CD4-positive, alpha-beta T cell treated with Interleukin-12 subunit alpha and Interleukin-12 subunit beta, for 1 hour (primary cell): ENCODE results near the gene AGTRAP.

Source experiments
- DNase-seq: peaks from one replicate; pipeline ENCODE4 v3.0.0-alpha.2; 2020

The AGTRAP gene, protein sequence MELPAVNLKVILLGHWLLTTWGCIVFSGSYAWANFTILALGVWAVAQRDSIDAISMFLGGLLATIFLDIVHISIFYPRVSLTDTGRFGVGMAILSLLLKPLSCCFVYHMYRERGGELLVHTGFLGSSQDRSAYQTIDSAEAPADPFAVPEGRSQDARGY

DNA sequence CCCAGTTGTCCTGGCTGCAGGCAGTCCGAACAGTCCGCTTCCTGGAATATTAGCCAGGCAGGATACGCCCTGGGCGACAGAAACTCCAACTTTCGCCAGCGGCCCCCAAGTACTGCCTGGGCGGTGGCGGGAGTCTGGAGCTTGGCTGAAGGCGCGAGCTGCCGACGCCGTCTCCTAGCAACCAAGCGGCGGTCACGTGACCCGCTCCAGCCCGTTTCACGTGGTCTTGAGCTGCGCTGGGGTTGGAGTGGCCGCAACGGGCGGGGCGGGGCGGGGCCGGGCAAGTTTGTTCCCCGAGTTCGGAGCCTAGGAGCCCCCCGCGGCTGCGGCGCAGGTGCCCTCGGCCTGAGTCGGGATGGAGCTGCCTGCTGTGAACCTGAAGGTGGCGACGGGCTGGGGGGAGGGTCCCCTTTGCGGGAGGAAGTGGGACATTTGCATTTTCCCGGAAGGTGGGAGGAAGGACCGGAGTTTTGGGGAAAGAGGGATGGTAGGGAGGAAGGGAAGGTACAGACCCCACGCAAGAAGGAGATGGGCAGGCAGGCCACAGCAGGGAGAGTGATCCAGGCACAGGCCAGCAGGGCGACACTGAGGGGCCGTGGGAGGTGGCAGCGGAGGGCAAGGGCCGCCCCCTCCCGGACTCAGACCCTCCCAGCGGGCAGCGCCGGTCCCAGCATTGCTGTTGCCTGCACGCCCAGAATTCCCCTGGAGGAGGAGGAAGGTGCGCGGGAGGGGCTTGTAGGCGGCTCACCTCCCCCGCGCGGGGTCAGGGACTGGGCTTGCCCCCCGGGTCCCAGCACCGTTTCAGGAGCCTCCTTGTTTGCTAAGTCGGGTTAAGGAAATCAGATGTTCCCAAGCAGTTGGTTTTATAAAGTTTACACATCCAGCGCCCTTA, at the start of gene AGTRAP:
Gene AGTRAP (plus strand): TSS at position 283 of the 892 bp plus-strand sequence. CDS start 73 bp downstream, at position 356.
- DNase-seq, result peak; percentile 89

DNA sequence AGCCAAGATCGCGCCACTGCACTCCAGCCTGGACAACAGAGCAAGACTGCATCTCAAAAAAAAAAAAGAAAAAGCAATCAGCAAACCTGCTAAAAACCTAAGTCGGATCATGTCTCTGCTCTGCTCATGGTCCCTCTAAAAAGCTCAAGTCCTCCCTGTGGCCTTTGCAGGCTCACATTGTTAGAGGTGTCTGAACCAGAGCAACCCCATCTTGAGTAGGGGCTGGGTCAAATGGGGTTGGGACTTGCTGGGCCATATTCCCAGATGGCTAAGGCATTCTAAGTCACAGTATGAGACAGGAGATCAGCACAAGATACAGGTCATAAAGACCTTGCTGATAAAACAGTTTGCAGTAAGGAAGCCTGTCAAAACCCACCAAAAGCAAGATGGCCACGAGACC, 47.4 kb upstream of the AGTRAP start:
- DNase-seq, result no peak

DNA sequence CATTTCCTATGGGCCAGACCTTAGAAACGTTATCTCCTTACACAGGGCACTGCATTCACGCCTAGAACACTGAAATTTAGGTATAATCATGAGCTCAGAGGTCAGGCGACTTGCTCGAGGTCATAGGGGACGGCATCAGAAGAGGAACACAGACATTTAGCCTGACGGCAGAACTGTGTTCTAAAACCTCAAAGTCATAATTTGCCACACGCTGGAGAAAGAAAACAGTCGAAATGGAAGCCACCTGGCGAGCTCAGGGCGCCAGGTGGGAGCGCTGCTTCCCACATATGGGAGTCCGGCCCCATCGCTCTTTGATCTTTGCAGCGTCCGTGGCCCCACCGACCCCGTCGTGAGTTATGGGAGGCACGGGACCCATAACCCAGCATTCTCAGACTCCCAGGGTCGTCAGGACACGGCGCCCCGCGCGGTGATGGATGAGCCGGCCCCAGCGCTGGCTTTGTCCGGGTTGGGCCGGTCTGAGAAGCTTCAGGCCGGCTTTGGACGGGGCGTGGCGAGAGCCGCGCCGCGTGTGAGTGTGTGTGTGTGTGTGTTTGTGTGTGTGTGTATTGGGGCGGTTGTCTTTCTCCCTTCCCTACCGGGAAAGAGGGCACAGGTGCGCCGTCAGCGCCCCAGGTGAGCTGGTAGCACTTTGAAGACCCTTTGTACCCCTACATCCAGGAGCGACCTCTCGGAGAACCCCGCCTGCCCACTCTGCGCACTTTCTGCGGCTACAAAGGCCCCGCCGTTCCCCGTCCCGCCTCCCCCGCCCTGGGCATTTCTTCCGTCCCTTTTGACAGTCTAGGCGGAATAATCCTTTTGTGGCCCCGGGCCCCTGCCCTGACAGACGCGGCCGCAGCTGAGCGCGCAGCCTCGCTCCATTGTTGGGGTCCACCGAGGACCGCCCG, 45.3 kb upstream of the AGTRAP start:
- no peak for DNase-seq

DNA sequence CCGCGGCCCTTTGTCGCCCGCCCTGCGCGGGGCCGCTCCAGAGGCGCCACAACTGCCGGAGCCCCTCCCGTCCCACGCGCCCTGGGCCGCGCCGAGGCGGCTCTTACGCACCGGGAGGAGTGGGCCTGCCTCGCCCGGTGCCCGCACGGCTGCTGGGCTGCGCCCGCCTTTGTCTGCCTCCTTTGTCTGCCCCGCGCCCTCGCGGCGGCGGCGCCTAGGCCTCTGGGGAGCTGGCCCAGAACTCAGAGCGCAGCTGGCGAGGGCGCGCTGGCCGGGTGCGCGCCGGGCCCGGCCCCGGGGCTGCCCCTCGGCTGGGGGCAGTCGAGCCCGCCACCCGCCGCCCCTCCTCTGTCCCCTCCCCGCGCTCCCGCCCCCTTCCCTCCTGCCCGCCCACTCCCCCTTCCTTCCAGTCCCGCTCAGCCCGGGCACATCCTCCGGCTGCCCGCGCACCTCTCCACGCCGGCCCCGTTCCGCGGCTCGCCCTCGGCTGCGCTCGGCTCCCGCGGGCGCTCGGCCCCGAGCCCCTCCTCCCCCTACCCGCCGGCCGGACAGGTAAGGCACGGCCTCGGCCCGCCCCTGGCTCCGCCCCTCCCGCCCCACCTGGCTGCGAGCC, 44.5 kb upstream of the AGTRAP start, which contains the start of gene DRAXIN:
Gene DRAXIN (plus strand): TSS at position 409 of the 613 bp plus-strand sequence. CDS start 14,549 bp downstream, outside the sequence.
- DNase-seq, result no peak

DNA sequence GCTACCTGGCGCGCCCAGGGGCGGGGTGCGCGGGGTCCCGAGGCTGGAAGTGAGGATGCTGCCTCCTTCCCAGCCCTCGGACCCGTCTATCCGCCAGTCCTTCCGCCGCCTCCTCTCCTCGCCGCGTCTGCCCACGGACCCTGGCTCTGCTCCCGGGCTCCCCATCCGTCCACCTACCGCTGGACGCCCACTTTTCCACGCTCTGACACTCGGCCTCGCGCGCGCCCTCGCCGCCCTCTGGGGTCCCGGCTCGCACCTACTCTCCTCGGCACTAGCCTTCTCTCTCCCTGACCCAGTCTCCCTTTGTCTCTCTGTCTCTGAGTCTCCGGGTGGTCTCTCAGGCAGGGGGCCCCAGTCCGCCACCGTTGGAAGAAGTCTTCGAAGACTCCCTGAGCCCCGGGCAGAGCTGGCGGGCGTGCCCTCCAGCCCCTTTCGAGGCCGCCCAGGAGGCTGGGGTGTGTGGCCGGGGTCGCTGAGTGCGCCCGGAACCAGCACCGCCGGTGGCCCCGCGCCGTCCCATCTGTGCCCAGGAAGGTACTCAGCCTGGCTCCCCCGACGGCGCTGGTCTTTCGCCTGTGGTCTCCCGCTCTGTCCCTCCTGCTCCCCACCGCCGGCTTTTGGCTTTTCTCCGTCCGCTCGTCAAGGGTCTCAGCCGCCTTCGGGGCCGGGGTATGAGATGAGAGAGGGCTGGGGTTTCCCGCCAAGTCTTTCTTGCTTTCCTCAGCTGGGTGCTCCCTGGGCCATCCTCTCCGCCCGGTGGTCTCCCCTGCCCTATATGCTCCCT, 43.8 kb upstream of the AGTRAP start:
- DNase-seq, result no peak

DNA sequence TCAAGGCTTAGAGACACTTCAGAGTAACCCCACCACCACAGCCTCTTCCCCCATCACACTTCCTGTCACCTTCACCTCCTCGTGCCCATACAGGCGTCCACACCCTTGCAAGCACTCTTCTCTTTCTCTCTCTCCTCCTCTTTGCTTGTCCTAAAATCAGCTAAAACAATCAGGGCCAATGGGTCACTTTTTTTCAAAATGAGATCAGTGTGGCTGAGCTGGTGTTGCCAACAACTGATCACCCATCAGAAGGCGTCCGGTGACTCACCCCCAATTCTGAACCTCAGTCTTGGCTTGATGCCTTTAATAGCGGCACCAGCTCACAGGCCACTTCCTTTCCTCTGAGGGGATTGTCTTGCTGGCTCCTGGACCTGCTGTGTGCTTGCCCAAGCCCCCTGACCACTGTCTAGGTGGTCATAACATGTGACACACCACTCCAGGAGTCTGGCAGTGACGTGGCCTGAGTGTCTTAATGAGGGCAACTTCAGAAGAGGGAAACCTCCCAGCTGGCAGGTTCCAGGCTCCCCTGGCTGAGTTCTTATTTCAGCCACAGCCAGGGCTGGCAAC, 42.8 kb upstream of the AGTRAP start:
- DNase-seq, result peak; percentile 48

DNA sequence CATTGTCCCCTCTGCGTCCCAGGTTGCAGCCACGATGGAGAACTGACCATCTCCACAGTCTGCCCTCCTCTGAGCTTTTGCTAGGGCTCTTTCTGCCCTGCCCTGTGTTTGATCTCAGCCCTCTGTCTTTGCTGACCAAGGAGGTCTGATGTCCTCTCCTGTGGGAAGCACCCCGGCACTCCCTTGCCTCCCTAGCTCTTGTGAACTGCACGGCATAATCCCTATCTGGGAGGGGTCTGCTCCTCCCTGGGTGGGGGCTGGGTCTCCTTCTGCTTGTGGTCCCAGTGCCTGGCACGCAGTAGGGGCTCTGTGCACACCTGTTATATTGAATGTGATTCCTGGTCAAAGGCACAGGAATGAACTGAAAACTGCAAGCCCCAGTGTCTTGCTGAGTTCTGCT, 42.0 kb upstream of the AGTRAP start:
- no peak for DNase-seq

DNA sequence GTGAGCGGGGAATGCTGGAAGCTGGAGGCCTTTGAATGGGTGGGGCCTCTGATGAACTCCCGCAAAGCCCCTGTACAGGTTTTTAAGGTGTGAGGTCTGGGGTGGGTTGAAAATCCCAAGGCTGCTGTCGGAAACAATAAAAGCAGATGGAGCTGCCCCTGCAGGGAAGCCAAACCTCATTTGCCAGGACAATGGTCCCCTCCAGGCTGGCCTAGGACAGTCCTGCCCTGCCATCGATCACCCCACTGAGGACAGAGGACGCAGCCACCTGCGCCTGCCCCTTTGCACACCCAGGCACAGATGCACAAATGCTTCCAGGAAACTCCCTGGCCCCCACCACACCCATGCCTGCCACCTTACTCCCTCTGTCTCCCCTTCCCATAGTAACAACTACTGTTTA, 40.1 kb upstream of the AGTRAP start:
- no peak for DNase-seq

DNA sequence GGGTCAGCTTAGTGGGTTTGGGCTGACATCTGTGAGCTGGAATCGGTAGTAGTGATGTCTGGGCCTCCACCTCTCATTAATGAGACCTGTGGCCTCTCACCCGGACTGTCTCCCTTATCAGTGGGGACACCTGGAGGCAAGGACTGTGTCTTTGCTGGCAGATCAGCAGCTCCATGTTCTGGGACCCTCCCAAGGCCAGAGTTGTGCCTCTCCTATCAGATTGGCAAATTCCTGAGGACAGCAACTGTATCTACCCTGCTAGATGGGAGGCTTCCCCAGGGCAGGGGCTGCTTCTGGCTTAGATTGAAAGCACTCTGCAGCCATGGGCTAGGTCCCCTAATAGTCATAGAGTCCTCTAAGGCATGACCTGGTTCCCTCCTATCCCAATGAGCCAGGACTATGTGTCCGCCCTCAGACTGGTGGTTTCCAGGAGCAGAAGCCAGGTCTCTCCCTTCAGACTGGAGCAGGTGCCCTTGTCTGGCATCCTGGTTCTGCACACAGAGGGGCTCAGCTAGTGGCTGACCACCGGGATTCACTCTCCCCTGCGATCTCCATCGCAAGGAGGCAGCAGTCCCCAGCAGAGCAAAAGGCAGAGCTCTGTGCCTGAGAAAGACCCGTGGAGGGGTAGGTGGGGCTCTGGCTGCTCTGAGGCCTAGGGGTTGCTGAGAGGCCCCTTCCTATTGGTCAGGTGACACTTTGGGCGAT, 38.6 kb upstream of the AGTRAP start:
- DNase-seq, result no peak

DNA sequence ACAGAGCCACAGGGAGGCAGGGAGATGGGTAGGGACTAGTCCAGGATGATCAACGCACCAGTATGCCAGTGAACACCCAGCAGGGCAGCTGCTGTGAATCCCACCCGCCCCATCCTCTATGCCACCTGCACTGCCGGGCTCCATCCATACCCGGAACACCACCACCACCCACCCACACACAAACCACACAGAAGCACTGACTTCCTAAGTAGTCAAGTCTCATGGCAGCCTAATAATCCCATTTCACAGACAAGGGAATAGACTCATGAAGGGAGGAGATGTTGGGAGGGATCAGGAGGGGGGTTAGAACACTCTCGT, 38.1 kb upstream of the AGTRAP start:
- DNase-seq, result no peak

DNA sequence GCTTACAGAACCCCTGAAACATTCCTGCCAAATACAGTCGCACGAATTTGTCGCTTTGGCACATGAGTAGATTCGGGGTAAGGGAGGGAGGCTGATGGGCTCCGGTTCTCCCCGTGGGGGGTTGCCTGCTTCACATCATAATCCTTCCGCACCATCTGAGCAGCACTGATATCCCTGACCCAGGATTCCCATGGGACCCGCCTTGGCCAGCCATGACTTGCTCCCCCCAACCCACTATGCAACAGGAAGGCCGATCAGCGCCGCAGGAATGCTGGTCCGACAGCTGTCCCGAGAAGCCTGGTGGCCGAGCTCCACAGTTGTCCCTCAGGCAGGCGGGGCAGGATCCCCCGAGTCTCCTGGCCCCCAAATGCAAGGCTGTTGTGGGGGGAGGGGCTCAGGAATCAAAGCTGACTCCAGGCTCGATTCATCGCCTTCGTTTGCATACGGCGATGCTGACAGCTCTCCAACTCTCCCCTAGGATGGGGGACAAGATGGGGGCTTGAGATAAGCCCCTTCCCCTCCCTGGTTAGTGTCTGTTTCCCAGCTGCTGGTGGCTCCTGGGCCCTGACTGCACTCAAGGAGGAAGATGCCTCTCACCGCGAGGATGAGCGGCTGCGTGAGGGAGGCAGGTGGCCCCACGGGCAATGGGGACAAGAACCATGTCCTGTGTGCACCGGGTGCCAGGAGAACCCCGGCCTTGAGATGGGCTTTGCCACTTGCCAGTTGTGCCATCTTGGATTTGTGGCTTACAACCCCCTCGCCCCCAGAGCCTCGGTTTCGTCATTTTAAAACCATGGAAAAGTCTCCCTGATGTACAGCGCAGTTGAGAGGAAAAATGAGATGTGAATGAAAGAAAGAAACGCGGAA, 35.1 kb upstream of the AGTRAP start:
- DNase-seq, result no peak

DNA sequence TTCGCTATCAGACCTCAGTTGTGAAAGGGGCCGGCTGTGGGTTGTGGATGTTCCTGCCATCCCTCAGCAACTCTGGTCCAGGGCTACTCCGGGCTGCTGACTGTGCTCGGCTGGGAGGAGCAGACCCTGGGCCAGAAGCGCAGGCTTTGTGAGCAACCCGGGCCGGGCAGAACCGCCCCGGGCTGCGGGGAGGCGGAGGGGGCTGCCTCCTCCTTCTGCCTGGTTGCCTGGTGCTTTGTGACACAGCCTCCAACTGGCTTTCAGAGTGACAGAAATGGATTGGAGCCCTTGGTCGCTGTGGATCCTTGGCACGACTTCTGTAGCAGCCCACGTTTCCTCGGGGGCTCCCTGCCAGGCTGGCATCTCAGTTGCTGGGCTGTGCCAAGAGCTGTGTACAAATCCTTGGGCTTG, 34.4 kb upstream of the AGTRAP start:
- DNase-seq, result no peak

DNA sequence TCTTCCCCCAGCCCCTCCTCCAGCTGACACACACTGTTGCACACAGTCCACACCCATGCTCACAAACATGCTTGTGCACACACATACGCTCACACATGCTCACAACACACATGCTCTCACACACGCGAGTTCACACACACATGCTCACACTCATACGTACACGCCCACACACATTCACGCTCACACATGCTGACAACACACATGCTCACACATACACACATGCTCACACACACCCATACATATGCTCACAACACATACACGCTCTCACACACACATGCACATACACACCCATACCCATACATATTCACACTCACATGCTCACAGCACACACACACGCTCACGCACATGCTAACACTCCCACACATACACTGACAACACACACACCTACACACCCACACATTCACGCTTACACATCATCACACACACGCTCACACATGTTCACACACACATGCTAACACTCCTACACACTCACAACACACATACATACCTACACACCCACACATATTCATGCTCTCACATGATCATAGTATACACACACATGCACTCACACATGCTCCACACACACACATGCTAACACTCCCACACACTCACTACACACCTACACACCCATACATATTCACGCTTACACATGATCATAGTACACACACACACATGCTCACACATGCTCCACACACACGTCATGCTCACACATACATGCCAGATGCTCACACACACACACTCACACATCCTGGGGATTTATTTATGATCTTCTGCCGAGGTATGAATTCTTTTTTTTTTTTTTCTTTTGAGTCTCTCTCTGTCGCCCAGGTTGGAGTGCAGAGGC, 33.7 kb upstream of the AGTRAP start:
- no peak for DNase-seq

DNA sequence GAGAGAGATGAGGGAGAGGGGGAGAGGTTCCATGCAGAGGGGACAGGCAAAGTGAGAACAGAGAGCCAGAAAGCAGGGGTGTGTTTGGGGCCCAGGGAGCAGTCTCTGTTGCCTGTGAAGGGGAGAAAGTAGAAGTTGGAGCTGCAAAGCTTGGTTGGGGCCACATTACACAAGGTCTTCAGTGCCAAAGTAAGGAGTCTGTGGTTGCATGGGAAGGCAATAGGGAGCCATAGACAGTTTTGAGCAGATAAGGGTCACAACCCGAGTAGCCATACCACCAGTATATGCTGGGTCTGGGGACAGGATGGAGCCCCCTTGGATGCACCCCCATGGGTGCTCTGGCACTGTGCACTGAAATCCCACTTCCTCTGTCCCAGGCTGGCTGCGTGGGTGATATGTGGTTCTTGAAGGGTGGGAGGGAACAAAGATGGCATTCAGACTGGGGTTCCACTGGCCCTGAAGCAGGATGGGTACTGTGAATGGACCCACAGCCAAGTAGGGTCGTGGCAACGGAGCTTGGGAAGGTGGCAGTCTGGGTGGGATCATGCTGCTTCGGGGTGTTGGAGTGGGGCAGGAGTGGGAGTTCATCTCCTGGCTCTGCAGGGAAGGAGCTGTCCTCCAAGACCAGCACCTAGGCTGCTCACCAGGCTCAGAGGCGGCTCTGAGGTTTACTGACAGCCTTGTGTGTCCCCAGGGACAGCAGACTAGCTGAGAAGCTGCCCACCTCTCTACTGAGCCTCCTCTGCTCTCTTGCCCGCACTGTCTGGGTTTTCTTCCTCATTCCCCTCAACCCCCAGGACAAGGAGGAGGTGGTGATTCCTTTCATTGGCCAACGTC, 32.4 kb upstream of the AGTRAP start:
- no peak for DNase-seq

DNA sequence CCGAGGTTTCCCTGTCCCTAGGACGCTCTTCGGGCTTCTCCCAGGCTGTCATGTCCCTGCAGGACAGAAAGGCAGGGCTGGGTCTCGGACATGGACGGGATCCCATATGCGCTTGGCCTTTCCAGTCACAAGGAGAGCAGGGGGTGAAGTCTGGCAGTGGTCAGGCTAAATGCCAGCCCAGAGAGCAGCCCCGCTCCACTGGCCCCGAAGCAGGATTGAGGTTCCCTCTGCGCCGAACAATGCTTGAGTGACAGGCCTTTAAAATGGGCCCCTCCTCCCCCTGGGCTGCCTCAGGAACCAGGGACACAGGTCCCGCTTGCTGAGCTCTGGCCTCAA, 31.8 kb upstream of the AGTRAP start:
- DNase-seq, result no peak

DNA sequence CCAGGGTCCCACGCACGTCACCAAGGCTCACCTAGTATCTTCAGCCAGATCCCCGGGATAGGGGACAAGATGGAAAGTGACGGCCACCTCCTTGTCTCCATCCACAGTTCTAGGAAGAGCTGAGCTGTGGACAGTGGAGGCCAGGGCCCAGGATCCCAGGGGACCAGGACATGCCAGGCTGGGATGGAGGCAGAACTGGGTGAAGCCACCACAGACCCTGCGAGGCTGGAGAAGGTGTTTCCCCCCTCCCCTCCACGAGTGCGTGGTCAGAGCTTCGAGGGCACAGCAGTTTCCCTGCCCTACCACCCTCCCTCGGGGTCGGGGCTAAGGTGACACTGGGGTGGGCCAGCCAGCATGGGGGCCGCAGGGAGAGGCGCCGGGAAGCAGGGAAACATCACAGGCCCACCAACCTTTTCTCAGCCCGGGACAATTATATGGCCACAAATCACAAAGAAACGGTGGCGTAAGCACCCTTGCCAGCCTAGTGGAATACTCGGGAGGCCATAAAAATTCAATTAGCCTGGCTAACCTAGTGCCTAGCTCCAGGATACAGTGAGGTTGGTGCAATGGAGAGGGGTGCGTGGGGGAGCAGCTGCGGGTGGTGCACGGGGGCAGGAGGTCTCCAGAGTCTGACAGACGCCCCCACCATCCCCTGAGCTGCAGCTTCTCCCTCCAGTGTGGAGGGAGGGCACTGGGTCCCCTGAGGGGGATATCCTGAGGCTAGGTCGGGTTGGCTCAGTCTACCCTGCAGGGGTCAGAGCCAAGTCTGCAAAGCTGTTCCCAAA, 31.1 kb upstream of the AGTRAP start:
- DNase-seq, result no peak

DNA sequence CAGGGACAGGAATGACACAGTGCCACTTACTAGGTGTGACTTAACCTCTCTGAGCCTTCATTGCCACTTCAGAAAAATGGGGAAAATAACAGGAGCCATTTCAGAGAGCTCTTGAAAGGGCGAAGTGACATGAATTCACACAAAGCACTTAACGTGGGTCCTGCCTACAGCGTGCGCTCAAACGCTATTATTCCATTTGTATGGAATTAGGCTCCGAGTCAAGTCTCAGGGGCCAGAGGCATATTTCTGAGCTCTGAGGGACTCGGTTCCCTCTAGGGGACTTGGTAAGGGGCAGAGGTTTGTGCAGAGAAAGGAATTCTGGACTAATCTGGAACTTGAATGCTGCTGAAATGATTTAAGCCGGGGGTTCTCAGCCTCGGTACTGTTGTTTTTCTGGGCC, 30.3 kb upstream of the AGTRAP start:
- no peak for DNase-seq

DNA sequence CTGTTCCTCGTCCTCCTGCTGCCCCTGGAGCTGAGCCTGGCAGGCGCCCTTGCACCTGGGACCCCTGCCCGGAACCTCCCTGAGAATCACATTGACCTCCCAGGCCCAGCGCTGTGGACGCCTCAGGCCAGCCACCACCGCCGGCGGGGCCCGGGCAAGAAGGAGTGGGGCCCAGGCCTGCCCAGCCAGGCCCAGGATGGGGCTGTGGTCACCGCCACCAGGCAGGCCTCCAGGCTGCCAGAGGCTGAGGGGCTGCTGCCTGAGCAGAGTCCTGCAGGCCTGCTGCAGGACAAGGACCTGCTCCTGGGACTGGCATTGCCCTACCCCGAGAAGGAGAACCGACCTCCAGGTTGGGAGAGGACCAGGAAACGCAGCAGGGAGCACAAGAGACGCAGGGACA, 29.6 kb upstream of the AGTRAP start:
- DNase-seq, result no peak
